Activated CD8-positive, alpha-beta memory T cell treated with anti-CD3 and anti-CD28 coated beads, Interleukin-2, amount 50 U/mL, for 1 hour (primary cell): Measurements from ENCODE around the gene VIPR1.
"Not testable (repeated sequence)": the region's sequence is repeated elsewhere in the genome, so short reads cannot be mapped to it uniquely, and the experiment has no call there.

ENCODE experiments used
- DNase-seq: peaks from one replicate; pipeline ENCODE4 v3.0.0-alpha.2; 2020; ENCODE audit errors: extremely low read depth

The VIPR1 gene

GRCh38 chr3:42533161-42533897 lies 30.9 kb downstream of the VIPR1 start:
- no peak for DNase-seq

- no peak for DNase-seq
These were observed 33.7 kb downstream of the VIPR1 start for GRCh38 chr3:42535981-42536784.

DNA sequence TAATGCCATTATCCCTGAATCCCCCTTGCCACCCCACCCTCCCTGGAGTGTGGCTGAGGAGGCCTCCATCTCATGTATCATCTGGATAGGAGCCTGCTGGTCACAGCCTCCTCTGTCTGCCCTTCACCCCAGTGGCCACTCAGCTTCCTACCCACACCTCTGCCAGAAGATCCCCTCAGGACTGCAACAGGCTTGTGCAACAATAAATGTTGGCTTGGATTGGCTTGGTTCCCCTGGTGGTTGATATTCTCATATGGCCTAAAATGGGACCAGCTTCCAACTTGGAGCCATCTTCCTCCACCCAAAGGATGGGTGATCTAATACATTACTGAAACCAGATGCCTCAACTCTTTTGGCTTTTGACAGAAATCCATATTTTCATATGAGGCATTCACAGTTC lies 34.9 kb downstream of the VIPR1 start:
- DNase-seq: no peak

GRCh38 chr3:42539871-42540714 lies 37.6 kb downstream of the VIPR1 start:
- DNase-seq: no peak

- no peak for DNase-seq
These were observed 38.6 kb downstream of the VIPR1 start for GRCh38 chr3:42541079-42541478.

DNA sequence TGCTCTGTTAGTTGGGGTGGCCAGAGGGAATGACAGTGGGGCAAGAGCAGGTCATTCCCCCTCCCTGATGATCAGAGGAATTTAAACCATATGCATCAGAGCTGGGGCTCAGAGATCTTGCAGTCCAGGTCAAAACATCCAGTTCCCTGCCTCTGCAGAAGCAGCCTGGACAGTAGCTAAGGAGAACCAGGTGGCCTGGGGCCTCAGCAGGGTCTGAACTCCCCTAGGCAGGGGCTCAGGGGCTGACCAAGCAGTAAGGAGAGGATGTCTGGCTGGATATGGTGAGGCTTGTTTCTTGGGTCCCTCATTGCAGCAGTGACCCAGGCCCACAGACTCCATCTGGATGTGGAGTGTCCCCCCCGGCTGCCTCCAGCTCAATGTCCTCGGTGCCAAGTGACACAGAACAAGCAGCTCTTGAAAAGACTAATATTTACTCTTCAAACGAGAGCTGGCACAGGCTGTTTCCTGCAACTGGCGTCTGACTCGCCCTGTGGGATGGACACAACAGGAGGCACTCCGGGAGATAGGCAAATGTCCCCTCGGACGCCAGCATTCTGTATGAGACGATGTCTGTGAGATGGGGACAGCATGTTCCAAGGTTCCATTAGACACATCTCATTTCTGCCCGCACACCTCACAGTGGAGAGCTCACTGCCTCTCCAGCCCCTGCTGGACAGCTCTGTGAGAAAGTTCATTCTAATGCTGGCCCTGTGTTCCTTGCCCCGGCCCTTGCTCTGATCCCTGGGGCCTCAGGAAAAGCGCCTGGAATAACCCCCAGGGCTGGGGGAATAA lies 42.2 kb downstream of the VIPR1 start:
- DNase-seq: no peak

- DNase-seq: no peak
These were observed 42.9 kb downstream of the VIPR1 start for GRCh38 chr3:42545284-42545900.

GRCh38 chr3:42546691-42547213 lies 44.3 kb downstream of the VIPR1 start:
- no peak for DNase-seq

DNA sequence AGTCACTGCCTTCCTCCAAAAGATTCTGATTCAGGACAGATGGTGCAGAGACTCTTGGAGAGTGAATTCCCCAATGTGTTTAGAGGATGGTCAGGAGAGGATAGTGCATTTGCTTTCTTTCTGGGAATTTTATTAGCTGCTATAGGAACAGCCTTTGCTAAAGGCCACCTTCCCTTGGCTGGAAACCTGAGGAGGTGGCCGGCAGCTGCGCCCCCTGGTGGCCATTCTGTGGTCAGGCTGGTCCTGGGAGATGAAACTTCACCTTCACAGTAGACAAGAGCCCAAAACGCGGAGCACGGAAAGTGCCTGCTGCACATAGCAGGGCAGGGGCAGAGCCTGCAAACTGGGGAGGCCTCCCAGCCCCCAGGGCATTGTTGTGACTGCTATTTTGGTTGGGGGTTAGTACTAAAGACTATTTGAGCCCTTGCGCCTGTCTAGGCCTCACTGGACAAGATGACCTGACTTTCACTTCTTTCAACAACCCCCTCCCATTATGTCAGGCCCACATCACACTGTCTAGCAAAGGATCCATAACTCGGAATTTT lies 45.0 kb downstream of the VIPR1 start:
- DNase-seq: no peak

GRCh38 chr3:42549131-42549530 lies 46.7 kb downstream of the VIPR1 start:
- DNase-seq: no peak

- no peak for DNase-seq
These were observed 47.8 kb downstream of the VIPR1 start for GRCh38 chr3:42550250-42550649.

DNA sequence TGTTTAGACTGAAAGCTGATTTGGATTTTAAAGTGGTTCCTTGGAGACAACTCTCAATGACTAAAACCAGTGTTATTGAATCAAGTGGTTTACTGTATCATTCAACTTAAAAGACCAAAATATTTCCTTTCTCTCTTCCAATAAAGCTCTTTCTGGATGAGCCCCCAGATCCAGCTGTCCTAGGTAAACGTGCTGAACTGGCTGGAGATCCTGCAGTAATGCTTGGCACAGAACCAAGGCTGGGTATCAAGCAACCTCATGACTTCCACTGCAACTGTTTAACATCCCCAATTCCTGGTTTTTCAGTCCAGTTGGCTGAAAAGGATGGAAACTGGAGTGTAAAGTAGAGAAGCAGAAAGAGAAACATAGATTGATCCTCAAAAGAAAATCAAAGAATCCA lies 50.4 kb downstream of the VIPR1 start:
- DNase-seq: no peak

- no peak for DNase-seq
These were observed 53.7 kb downstream of the VIPR1 start for GRCh38 chr3:42556089-42556632.

DNA sequence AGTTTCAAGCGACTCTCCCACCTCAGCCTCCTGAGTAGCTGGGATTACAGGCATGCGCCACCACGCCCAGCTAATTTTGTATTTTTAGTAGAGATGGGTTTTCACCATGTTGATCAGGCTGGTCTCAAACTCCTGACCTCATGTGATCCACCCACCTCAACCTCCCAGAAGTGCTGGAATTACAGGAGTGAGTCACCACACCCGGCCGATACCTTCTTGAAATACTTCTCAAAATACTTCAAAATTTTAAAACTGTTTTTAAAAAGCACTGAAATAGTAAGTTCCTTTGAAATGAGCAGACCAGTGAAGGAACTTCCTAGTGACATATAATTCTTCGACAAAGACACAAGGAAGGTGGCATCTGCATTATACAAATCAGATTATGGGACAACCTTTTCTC lies 54.4 kb downstream of the VIPR1 start:
- not testable (repeated sequence) for DNase-seq

- DNase-seq: no peak
These were observed 55.4 kb downstream of the VIPR1 start for GRCh38 chr3:42557854-42558253.

DNA sequence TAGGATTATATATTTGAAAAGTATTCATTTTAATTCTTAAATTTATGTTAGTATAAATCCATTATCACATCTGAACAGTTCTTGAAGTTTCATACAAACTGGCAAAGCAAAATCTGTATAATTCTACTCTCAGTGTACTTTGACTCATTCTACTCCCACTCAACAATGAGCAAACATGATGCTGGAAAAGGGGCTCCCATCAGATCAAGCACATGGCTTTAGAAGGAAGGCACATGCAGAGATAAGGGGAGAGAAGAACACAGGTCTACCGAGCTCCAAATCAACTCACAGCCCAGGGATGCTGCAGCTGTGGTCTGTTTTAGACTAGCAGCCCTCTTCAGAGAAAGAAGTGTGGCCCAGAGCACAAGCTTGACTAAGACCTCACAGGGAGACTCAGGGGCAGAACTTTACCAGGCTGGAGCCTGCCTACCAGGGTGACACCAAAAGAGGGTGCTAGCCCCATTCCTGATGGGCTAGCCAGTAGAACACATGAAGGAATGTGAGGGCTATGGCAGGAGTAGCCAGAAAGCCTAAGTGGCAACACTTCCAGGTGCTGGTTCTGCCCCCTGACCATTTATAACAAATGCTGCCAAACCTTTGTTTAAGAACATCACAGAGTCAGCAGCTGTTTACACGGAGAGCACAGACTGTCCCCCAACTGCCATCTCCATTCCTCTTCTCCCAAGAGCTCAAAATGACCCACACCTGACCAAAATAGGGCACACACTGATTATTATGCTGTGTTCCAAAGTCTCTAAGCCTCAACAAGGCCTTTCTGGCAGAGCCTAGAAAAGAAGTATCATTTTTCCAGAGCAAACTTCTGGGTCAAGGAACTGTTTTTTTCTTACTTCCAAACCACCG lies 59.8 kb downstream of the VIPR1 start:
- no peak for DNase-seq

DNA sequence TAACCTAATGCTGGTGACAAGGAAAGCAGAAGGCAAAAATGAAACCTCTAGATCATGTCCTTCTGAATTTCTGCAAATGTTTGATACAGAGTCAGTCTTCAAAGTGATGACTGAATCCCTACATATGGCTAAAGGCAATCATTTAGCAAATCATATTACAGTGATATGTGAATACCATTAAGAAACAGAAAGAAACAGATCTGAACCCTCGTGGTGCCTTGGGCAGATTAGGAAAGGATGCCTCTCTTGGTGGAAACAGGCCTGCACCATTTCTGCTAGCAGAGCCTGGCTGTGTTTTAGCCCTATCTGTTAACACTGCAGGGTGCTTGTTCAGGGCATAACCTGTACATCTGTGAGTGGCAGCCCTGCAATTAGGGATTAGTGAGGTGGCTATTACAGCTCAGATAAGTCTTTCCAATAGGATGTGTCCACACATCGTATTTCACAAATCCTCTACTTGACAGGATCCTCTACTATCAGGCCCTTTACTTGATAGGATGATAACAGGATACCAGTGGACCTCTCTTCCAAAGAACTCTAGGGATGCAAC lies 67.2 kb downstream of the VIPR1 start:
- DNase-seq: no peak

DNA sequence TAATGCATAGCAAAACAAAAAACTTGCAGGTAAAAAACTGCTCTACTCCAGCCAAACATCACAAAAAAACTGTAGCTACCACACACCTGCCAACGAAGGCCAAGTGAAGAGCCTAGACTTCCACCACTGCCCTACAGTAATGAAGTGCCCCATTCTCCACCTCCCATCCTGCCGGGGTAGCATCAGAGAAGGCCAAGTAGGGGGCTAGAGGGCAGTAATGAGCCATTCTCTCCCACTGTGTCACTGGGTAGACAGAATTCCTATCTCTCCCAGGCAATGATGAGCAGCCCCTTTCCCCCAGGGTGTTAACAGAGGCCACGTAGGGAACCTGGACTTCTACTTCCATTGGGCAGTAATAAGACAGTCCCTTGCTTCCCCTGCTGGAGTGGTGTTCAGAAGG lies 69.8 kb downstream of the VIPR1 start:
- DNase-seq: no peak

GRCh38 chr3:42575137-42575741 lies 72.8 kb downstream of the VIPR1 start:
- no peak for DNase-seq
